ENCODE results near the gene HOXB4. TPM values are rescaled to one million over a fixed set of nuclear protein-coding genes. Genes with fewer than 3 reads are reported as not detected.

The HOXB4 gene
- total RNA-seq, 2 experiments from 2014 or later = 6.2 to 7.0 TPM

GRCh38 chr17:48570325-48571023, 7.7 kb downstream of the HOXB4 start:
- POLR2A ChIA-PET = interaction anchor here (1.0 kb wide), 1 partner anchor 9 kb away, joined by 3 read pairs; no protein-coding TSS in a partner anchor
- CTCF ChIA-PET = interaction anchor here (1.0 kb wide), 1 partner anchor 219 kb away, joined by 3 read pairs; no protein-coding TSS in a partner anchor
- peaks cover 10% of the 10 kb centered on the region for H3K36me3 Mint-ChIP-seq (ENCODE audit: low read depth)
- no peak overlapping the region for H3K27ac Mint-ChIP-seq
- H3K9me3 Mint-ChIP-seq = no peaks in the 10 kb centered on the region
- no peak overlapping the region for H3K4me3 Mint-ChIP-seq
- H3K4me1 Mint-ChIP-seq = peaks cover 8% of the 10 kb centered on the region
- peaks cover 11% of the 10 kb centered on the region for H3K27me3 Mint-ChIP-seq
- no peak for DNase-seq

- no peak overlapping the region for H3K4me3 Mint-ChIP-seq
- ChIA-PET POLR2A (interaction anchor here (0.7 to 1.4 kb wide), 3 partner anchors 8 to 18 kb away, joined by 3 read pairs; no protein-coding TSS in a partner anchor), CTCF (interaction anchor here (1.0 kb wide), 2 partner anchors 78 to 218 kb away, joined by 3 read pairs; no protein-coding TSS in a partner anchor)
- H3K9me3 Mint-ChIP-seq = no peaks in the 10 kb centered on the region
- no peak overlapping the region for H3K27ac Mint-ChIP-seq
- no peak for DNase-seq
- peaks cover 6% of the 10 kb centered on the region for H3K4me1 Mint-ChIP-seq
- peaks cover 11% of the 10 kb centered on the region for H3K27me3 Mint-ChIP-seq
- peaks cover 10% of the 10 kb centered on the region for H3K36me3 Mint-ChIP-seq (ENCODE audit: low read depth)
Measured at GRCh38 chr17:48569674-48570324, 8.4 kb downstream of the HOXB4 start.

GRCh38 chr17:48569240-48569582, 8.9 kb downstream of the HOXB4 start:
- H3K4me3 Mint-ChIP-seq = no peak overlapping the region
- CTCF ChIA-PET = interaction anchor here (1.0 kb wide), 1 partner anchor 77 kb away, joined by 3 read pairs; no protein-coding TSS in a partner anchor
- H3K27ac Mint-ChIP-seq = no peak overlapping the region
- no peaks in the 10 kb centered on the region for H3K9me3 Mint-ChIP-seq
- DNase-seq = no peak
- POLR2A ChIA-PET = interaction anchor here (0.7 to 1.4 kb wide), 2 partner anchors 16 to 17 kb away, joined by 3 read pairs; no protein-coding TSS in a partner anchor
- peaks cover 11% of the 10 kb centered on the region for H3K27me3 Mint-ChIP-seq
- peaks cover 10% of the 10 kb centered on the region for H3K36me3 Mint-ChIP-seq (ENCODE audit: low read depth)
- H3K4me1 Mint-ChIP-seq = peaks cover 9% of the 10 kb centered on the region

GRCh38 chr17:48568499-48569239, 9.5 kb downstream of the HOXB4 start:
- CTCF ChIA-PET = interaction anchor here (1.0 to 1.3 kb wide), 2 partner anchors 24 to 77 kb away, joined by 3 read pairs; no protein-coding TSS in a partner anchor
- no peak overlapping the region for H3K27ac Mint-ChIP-seq
- H3K9me3 Mint-ChIP-seq = no peaks in the 10 kb centered on the region
- peaks cover 9% of the 10 kb centered on the region for H3K4me1 Mint-ChIP-seq
- H3K4me3 Mint-ChIP-seq = no peak overlapping the region
- no peak for DNase-seq
- H3K27me3 Mint-ChIP-seq = peaks cover 14% of the 10 kb centered on the region
- H3K36me3 Mint-ChIP-seq (ENCODE audit: low read depth) = peaks cover 9% of the 10 kb centered on the region
- POLR2A ChIA-PET = interaction anchor here (1.4 kb wide), 1 partner anchor 17 kb away, joined by 3 read pairs; no protein-coding TSS in a partner anchor

GRCh38 chr17:48567646-48568354, 10.3 kb downstream of the HOXB4 start:
- CTCF ChIA-PET = interaction anchor here (1.3 kb wide), 1 partner anchor 25 kb away, joined by 3 read pairs; no protein-coding TSS in a partner anchor

GRCh38 chr17:48567209-48567608, 10.9 kb downstream of the HOXB4 start:
- no peak overlapping the region for H3K4me3 Mint-ChIP-seq
- peaks cover 9% of the 10 kb centered on the region for H3K36me3 Mint-ChIP-seq (ENCODE audit: low read depth)
- ChIA-PET POLR2A (interaction anchor here (1.7 kb wide), 1 partner anchor 18 kb away, joined by 5 read pairs; no protein-coding TSS in a partner anchor), CTCF (interaction anchor here (1.3 kb wide), 1 partner anchor 26 kb away, joined by 3 read pairs; no protein-coding TSS in a partner anchor)
- H3K27ac Mint-ChIP-seq = no peak overlapping the region
- no peaks in the 10 kb centered on the region for H3K9me3 Mint-ChIP-seq
- no peak for DNase-seq
- peaks cover 7% of the 10 kb centered on the region for H3K4me1 Mint-ChIP-seq
- peaks cover 21% of the 10 kb centered on the region for H3K27me3 Mint-ChIP-seq

More at GRCh38 chr17:48567646-48568354, 10.3 kb downstream of the HOXB4 start:
- H3K27me3 Mint-ChIP-seq = peaks cover 21% of the 10 kb centered on the region
- no peak overlapping the region for H3K4me3 Mint-ChIP-seq
- no peak for DNase-seq
- POLR2A ChIA-PET = interaction anchor here (1.7 kb wide), 1 partner anchor 18 kb away, joined by 5 read pairs; no protein-coding TSS in a partner anchor
- H3K9me3 Mint-ChIP-seq = no peaks in the 10 kb centered on the region
- H3K4me1 Mint-ChIP-seq = peaks cover 3% of the 10 kb centered on the region
- H3K36me3 Mint-ChIP-seq (ENCODE audit: low read depth) = peaks cover 5% of the 10 kb centered on the region
- H3K27ac Mint-ChIP-seq = no peak overlapping the region

GRCh38 chr17:48566717-48567116, 11.4 kb downstream of the HOXB4 start:
- DNase-seq = no peak
- CTCF ChIA-PET = interaction anchor here (0.8 kb wide), 1 partner anchor 215 kb away, joined by 3 read pairs; no protein-coding TSS in a partner anchor
- H3K36me3 Mint-ChIP-seq (ENCODE audit: low read depth) = peaks cover 9% of the 10 kb centered on the region
- H3K4me3 Mint-ChIP-seq = no peak overlapping the region
- no peak overlapping the region for H3K27ac Mint-ChIP-seq
- peaks cover 21% of the 10 kb centered on the region for H3K27me3 Mint-ChIP-seq
- POLR2A ChIA-PET = interaction anchor here (1.7 kb wide), 1 partner anchor 17 kb away, joined by 5 read pairs; no protein-coding TSS in a partner anchor
- H3K4me1 Mint-ChIP-seq = peaks cover 12% of the 10 kb centered on the region
- no peaks in the 10 kb centered on the region for H3K9me3 Mint-ChIP-seq

- peaks cover 9% of the 10 kb centered on the region for H3K36me3 Mint-ChIP-seq (ENCODE audit: low read depth)
- H3K27ac Mint-ChIP-seq = no peak overlapping the region
- ChIA-PET POLR2A (interaction anchor here (1.7 kb wide), 1 partner anchor 17 kb away, joined by 5 read pairs; no protein-coding TSS in a partner anchor), CTCF (interaction anchor here (0.6 to 0.8 kb wide), 3 partner anchors 214 to 382 kb away, joined by 3 read pairs; no protein-coding TSS in a partner anchor)
- DNase-seq = no peak
- peaks cover 21% of the 10 kb centered on the region for H3K27me3 Mint-ChIP-seq
- no peaks in the 10 kb centered on the region for H3K9me3 Mint-ChIP-seq
- no peak overlapping the region for H3K4me3 Mint-ChIP-seq
- H3K4me1 Mint-ChIP-seq = peaks cover 18% of the 10 kb centered on the region
Measured at GRCh38 chr17:48565925-48566710, 12.0 kb downstream of the HOXB4 start.

GRCh38 chr17:48565022-48565554, 13.1 kb downstream of the HOXB4 start:
- H3K4me3 Mint-ChIP-seq = no peak overlapping the region
- ChIA-PET POLR2A (no interaction called here), CTCF (interaction anchor here (0.5 to 0.7 kb wide), 2 partner anchors 94 to 232 kb away, joined by 3 to 5 read pairs; no protein-coding TSS in a partner anchor)
- H3K9me3 Mint-ChIP-seq = no peaks in the 10 kb centered on the region
- DNase-seq = no peak
- peaks cover 9% of the 10 kb centered on the region for H3K36me3 Mint-ChIP-seq (ENCODE audit: low read depth)
- no peak overlapping the region for H3K27ac Mint-ChIP-seq
- H3K4me1 Mint-ChIP-seq = peaks cover 19% of the 10 kb centered on the region
- H3K27me3 Mint-ChIP-seq = peaks cover 21% of the 10 kb centered on the region

- Mint-ChIP-seq H3K27ac (no peak overlapping the region), H3K4me1 (peaks cover 19% of the 10 kb centered on the region), H3K9me3 (no peaks in the 10 kb centered on the region), H3K27me3 (peaks cover 17% of the 10 kb centered on the region), H3K4me3 (no peak overlapping the region), H3K36me3 (ENCODE audit: low read depth) (peaks cover 4% of the 10 kb centered on the region)
- POLR2A ChIA-PET = interaction anchor here (1.1 kb wide), 1 partner anchor 23 kb away, joined by 3 read pairs; no protein-coding TSS in a partner anchor
- CTCF ChIA-PET = interaction anchor here (0.5 kb wide), 1 partner anchor 93 kb away, joined by 5 read pairs; no protein-coding TSS in a partner anchor
- no peak for DNase-seq
Measured at GRCh38 chr17:48564188-48565021, 13.7 kb downstream of the HOXB4 start.

Measured in activated CD4-positive, alpha-beta memory T cell treated with anti-CD3 and anti-CD28 coated beads, Interleukin-2, amount 10 ng/mL, durations not matched to agents 7 days and 5 days (primary cell).